SKM-1 (cell line): ENCODE results near the gene TMEM63C.

Experiments used
- DNase-seq: peaks from one replicate; lab custom pipeline; 2025; ENCODE audit not compliant: unreplicated experiment; lab: John Stamatoyannopoulos, UW

Gene TMEM63C, protein sequence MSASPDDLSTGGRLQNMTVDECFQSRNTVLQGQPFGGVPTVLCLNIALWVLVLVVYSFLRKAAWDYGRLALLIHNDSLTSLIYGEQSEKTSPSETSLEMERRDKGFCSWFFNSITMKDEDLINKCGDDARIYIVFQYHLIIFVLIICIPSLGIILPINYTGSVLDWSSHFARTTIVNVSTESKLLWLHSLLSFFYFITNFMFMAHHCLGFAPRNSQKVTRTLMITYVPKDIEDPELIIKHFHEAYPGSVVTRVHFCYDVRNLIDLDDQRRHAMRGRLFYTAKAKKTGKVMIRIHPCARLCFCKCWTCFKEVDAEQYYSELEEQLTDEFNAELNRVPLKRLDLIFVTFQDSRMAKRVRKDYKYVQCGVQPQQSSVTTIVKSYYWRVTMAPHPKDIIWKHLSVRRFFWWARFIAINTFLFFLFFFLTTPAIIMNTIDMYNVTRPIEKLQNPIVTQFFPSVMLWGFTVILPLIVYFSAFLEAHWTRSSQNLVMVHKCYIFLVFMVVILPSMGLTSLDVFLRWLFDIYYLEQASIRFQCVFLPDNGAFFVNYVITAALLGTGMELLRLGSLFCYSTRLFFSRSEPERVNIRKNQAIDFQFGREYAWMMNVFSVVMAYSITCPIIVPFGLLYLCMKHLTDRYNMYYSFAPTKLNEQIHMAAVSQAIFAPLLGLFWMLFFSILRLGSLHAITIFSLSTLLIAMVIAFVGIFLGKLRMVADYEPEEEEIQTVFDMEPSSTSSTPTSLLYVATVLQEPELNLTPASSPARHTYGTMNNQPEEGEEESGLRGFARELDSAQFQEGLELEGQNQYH

GRCh38 chr14:77181603-77182437, at the start of gene TMEM63C:
TMEM63C (plus strand) TSS chr14:77181798; CDS start chr14:77218814, 37,016 bp downstream.
- peak; percentile 26 for DNase-seq

- no peak for DNase-seq
These were observed 49.6 kb upstream of the TMEM63C start for GRCh38 chr14:77131871-77132486.

- no peak for DNase-seq
These were observed 47.8 kb upstream of the TMEM63C start for GRCh38 chr14:77133720-77134338.

DNA sequence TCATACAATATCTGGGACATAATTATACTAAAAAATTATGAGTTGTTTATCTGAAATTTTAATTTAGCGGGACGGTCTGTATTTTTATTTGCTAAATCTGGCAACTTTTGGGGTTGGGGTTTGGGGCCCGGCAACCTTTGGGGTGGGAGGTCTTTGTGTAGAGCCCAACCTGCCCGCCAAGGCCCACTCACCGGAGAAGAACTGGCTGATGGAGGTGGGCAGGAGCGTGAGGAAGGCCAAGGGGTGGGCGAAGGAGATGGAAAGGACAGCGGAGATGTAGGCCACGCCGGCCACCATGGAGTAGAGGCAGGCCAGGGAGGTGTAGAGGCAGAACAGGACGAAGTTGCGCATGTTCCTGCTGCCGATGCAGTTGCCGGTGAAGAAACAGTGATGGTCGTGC, 42.6 kb upstream of the TMEM63C start:
- DNase-seq: no peak

DNA sequence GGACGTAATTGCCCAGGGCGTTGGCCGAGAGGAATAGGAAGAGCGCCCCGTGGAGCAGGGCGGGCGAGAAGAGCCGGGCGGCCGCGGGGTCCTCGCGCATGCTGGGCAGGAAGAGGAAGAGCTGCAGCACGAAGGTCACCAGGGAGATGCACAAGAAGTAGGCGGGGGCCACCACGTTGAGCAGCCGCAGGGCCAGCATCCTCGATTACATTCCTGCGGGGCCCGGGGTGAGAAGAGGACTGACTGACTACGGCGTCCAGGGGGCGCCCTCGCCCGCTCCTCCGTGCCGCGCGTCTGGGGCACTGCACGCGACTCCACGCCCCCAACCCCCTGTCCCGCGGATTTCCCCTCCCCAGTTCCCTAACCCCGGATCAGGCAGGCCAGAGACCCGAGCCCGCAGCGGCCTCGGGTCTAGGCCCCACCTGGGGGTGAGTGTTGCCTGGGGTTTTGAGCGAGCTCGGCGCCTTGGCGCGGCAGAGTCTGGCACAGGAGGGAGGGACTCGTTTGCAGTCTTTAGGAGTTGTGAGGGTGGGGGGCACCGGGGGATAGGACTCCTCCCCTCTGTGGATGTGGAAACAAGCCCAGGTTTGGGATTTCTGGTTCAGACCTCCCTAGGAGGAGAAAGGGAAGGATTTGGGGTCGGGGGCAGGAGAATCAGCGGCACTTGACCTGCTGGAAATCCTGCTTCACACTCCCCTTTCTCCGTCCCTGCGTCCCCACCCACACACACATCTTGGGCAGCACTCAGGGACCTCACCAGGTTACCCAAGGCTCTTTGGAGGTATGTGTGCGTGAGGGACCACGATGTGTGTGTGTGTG, 41.8 kb upstream of the TMEM63C start:
- no peak for DNase-seq

- DNase-seq: no peak
These were observed 41.0 kb upstream of the TMEM63C start for GRCh38 chr14:77140359-77141213.

DNA sequence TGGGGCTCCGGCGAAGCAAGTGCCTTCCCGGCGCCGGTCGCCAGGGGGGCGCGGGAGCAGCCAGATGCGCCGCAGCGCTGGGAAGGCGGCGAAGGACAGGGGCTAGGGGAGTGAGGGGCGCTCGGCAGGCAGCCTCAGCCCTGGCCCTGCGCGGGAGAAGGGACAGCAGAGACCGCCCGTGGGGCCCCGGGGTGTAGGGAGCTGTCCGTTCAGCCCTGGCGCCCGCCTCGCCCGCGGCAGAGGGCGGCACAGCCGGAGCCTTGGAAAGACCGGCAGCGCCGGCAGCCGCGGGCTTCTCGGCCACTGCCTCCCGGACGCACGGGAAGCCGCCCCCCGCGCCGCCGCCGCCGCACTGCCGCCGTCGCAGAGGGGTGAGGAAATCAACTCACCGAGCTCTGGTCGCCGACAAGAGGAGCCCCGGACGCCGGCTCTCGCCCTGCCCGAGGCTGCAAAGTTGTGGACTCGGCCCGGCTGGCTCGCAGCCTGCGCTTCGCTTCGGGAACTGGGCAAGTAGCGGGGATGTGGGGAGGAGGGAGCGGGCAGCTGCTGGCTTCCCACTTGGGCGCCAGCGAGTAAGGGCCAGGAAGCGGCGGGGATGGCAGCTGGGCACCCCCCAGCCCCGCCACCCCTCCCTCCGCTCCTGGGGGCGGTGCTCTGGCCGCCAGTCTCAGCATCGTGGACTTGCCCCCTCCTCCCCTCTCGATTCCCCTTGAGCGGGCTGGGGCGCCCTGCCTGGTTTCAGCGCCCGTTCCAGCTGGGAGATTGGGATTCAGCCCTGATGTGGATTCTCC, 40.2 kb upstream of the TMEM63C start, which contains the start of gene ZDHHC22:
TSS of gene ZDHHC22 (minus strand) at position 578 of the 791 bp plus-strand sequence. CDS start 2,053 bp downstream, outside the sequence.
- no peak for DNase-seq

DNA sequence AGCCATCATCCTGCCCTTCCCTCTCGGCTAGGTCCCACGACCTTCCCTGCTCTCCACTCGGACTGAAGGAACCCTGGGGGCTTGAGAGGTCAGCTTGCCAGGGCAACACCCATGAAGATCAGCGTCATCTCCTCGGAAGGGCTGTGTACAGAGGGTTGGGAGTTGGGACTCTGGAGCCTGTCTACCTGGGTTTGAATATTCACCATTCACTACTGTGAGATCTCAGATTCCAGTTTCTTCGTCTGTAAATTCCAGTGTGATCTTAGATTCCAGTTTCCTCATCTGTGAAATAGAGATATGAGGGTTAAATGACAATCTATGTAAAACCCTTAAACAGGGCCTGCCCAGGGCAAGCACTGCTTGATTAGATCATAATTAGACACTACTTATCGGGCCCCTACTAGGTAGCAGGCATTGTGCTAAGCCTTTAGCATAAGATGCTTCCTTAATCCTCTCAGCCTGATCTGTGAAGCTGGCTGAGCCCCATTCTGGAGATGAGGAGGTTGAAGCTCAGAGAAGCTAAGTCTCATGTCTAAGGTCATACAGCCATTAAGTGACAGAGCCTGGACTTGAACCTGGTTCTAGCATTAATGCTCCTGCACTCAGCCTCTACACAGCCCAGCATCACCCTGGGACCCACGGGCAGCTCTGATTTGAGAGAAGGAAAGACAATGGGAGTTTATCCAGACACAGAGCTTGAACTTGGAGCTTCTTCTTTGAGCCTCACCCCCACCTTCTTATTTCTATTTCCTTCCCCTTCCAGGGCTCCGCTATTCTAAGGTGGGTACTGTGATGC, 39.4 kb upstream of the TMEM63C start:
- DNase-seq: no peak

- no peak for DNase-seq
These were observed 38.5 kb upstream of the TMEM63C start for GRCh38 chr14:77143071-77143470.

GRCh38 chr14:77144412-77145115, 37.0 kb upstream of the TMEM63C start:
- no peak for DNase-seq

- DNase-seq: no peak
These were observed 35.4 kb upstream of the TMEM63C start for GRCh38 chr14:77145975-77146740.

DNA sequence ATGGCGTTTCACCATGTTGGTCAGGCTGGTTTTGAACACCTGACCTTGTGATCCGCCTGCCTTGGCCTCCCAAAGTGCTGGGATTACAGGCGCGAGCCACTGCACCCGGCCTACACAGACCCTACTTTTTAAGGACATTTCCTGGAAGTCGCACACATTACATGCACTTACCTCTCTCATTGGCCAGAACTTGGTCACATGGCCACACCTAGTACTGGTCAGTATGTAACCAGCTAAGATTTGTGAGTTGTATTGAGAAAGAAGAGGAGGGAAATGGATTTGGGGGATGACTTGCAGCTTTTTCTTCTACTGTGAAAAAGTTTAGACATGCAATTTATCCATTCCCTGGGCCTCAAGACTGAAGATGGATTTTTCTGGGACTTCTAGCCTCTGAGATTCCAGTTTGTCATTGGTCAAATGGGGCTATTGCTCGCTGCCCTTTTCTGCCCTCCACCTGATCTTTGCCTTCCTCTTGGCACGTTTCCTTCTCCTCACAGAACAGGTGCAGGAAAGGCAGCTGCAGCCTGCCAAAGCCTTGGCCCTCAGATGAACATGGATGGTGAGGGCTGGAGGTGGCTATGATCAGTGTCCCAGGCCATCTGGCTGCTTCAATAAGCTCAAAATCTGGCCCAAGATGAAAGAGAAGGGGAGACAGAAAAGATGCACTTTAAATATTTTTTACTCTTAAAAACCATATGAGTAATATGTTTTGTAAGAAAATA, 32.9 kb upstream of the TMEM63C start:
- DNase-seq: no peak

- no peak for DNase-seq
These were observed 30.4 kb upstream of the TMEM63C start for GRCh38 chr14:77151245-77151644.

DNA sequence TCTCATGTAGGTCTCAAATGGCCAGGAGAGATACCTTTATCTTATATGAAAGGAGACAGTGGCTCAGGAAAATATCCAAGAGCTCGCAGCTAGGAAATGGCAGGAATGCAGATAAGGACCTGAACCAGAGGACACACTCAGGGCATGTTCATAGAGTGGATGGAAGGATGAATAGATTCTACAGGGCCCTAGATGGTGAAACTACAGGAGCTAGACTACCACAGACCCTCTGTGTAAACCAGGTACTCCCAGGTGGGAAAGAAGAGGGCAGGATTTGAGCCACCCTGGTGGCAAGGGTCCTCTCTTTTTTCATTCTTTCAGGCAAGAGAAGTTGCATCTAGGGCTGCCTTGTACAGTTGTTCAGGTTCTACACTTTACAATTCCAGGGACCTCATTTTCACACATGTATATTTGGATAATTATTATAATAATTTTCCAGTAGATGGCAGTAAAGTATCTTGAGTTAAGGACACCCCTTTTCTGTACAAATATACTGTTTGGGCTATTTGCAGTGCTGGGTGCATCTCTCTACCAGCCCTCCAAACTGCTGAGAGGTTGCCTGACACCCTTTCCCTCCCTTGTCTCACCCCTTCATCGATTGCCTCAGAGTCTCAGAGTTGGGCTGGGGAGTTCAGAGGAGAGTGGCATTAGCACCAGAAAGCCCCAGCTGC, 29.5 kb upstream of the TMEM63C start:
- peak; percentile 4 for DNase-seq
